Measurements from ENCODE around the gene ZNF81. TPM values are rescaled to one million over a fixed set of nuclear protein-coding genes. Genes with fewer than 3 reads are reported as not detected.

ZNF81 gene
- total and polyA plus RNA-seq, 2 of the 4 experiments (the other 2 are of a cell fraction): 2.1 to 4.5 TPM

DNA sequence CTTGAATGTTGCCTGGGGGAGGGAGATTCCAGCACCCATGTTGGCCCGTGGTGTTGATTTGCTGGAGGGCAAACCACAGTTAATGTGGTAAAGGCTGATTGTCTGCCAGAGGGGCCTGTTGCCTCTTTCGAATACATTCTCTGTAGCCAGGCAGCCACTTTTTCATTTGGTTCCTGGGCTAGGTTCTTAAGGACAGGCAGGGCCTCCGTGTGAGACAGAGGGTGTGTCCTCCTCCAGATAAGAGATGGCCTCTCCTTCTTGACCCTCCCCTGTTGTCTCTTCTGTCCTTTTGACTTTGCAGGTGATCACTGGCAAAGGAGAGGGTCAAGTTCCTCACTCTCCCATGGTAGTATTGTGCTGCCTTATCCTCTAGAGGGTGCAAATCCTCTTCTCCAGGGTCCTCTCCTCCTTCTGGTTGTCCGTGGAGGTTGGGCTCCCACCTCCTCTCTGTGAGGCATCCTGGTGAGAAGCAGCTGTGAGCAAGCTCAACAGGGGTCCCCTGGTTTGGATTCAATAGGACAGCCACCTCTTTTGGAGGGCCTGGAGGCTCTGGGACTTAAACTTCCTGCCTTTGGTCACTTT, 122.2 kb downstream of the ZNF81 start:
- dilution Hi-C loops (cut with HindIII; ENCODE audit: low sequenced_read_pairs, unreplicated experiment): no loop called here
- no peak for ATAC-seq (ENCODE audit: low read depth)
- H3K9me3 ChIP-seq (ENCODE audit: control insufficient read depth, insufficient read depth, low read length): peaks cover 12% of the 10 kb centered on the region; the same call in 1 of the 2 replicates

More for the DNA sequence above, 122.2 kb downstream of the ZNF81 start:
- no peak overlapping the region for H3K14ac ChIP-seq (replicated peaks; ENCODE audit: low read depth, low read length)
- H2BK5ac ChIP-seq (ENCODE audit: low read depth, low read length, poor library complexity, severe bottlenecking): no peak overlapping the region
- no peak overlapping the region for H2BK120ac ChIP-seq (ENCODE audit: low read depth, low read length)
- no peak overlapping the region for H3K18ac ChIP-seq (ENCODE audit: low read depth, low read length)
- H3K9ac ChIP-seq (ENCODE audit: low read depth, low read length): no peak overlapping the region
- BruUV-seq (replicated peaks): no TSS peak
- in situ Hi-C loops (cut with MboI; ENCODE audit: low sequenced_read_pairs): no loop called here
- H2AK9ac ChIP-seq (replicated peaks; ENCODE audit: low read depth, low read length, poor library complexity): no peak overlapping the region
- no peak overlapping the region for H4K91ac ChIP-seq (ENCODE audit: insufficient read depth, low read depth, low read length)
- DNase-seq: no peak
- no peak overlapping the region for H3K4ac ChIP-seq (ENCODE audit: low read depth, low read length)
- no peak overlapping the region for H3K4me3 ChIP-seq (ENCODE audit: insufficient read depth, low read depth, low read length)
- H2BK15ac ChIP-seq (ENCODE audit: low read depth, low read length): no peak overlapping the region
- intact Hi-C loops (cut with micrococcal nuclease): no loop called here
- H3K9me1 ChIP-seq (ENCODE audit: insufficient read depth, low read length): no peaks in the 10 kb centered on the region
- no peak overlapping the region for H2BK20ac ChIP-seq (ENCODE audit: low read depth, low read length)
- ChIA-PET POLR2A (ENCODE audit: unreplicated experiment) (no interaction called here), CTCF (no interaction called here)
- H4K8ac ChIP-seq (ENCODE audit: low read depth in 2 of 2, low read length in 2 of 2): no peak overlapping the region
- H3K79me1 ChIP-seq (ENCODE audit: low read depth in 1 of 2, low read length in 2 of 2): no peaks in the 10 kb centered on the region
- no peaks in the 10 kb centered on the region for H4K20me1 ChIP-seq (ENCODE audit: insufficient read depth, low read length)
- TF ChIP-seq MXI1 (IDR thresholded peaks at IDR 0.05; ENCODE audit: borderline replicate concordance, low read depth, low read length): no peak
- no peak for TF ChIP-seq FOS (IDR thresholded peaks at IDR 0.05; ENCODE audit: low read depth, low read length)
- TF ChIP-seq MAFK (IDR thresholded peaks at IDR 0.05; ENCODE audit: low read depth, low read length): no peak
- TF ChIP-seq CHD1 (IDR thresholded peaks at IDR 0.05; ENCODE audit: low read depth, low read length): no peak
- no peak for TF ChIP-seq CEBPB (IDR thresholded peaks at IDR 0.05; ENCODE audit: low read depth, low read length)
- no peak for TF ChIP-seq POLR2A (IDR thresholded peaks at IDR 0.05; ENCODE audit: low read depth, low read length)
- no peak for TF ChIP-seq MAZ (IDR thresholded peaks at IDR 0.05; ENCODE audit: borderline replicate concordance, low read depth, low read length)
- TF ChIP-seq, protein P1, sequence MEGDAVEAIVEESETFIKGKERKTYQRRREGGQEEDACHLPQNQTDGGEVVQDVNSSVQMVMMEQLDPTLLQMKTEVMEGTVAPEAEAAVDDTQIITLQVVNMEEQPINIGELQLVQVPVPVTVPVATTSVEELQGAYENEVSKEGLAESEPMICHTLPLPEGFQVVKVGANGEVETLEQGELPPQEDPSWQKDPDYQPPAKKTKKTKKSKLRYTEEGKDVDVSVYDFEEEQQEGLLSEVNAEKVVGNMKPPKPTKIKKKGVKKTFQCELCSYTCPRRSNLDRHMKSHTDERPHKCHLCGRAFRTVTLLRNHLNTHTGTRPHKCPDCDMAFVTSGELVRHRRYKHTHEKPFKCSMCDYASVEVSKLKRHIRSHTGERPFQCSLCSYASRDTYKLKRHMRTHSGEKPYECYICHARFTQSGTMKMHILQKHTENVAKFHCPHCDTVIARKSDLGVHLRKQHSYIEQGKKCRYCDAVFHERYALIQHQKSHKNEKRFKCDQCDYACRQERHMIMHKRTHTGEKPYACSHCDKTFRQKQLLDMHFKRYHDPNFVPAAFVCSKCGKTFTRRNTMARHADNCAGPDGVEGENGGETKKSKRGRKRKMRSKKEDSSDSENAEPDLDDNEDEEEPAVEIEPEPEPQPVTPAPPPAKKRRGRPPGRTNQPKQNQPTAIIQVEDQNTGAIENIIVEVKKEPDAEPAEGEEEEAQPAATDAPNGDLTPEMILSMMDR (conservative IDR thresholded peaks at IDR 0.05; ENCODE audit: low read depth, low read length): 0 out of 2 replicates have a peak, but pooled peaks have one; percentile 8
- no peak overlapping the region for H2AFZ ChIP-seq (replicated peaks; ENCODE audit: low read length, poor library complexity)
- H4K5ac ChIP-seq (ENCODE audit: low read depth, low read length): no peak overlapping the region
- no peaks in the 10 kb centered on the region for H3K36me3 ChIP-seq (ENCODE audit: control insufficient read depth, insufficient read depth, low read length)
- no peak overlapping the region for H3K23ac ChIP-seq (ENCODE audit: low read depth, low read length)
- no peak overlapping the region for H2AK5ac ChIP-seq (ENCODE audit: low read depth, low read length)
- H3K56ac ChIP-seq (ENCODE audit: extremely low read depth, insufficient read depth, low read length): no peak overlapping the region
- no CpG with 5 or more reads among the region's 4 CpGs for WGBS, 2 experiments (ENCODE audit: extremely low coverage in 2 of 2, insufficient read length in 1 of 2)
- H3K27ac ChIP-seq (ENCODE audit: insufficient read depth, low read length): no peak overlapping the region
- H3K4me1 ChIP-seq (ENCODE audit: control insufficient read depth, insufficient read depth, low read length): no peaks in the 10 kb centered on the region
- no peaks in the 10 kb centered on the region for H3K27me3 ChIP-seq (ENCODE audit: control insufficient read depth, insufficient read depth, low read length)
- H3K4me2 ChIP-seq (ENCODE audit: low read depth, low read length): no peak overlapping the region
